Suppressor macrophage treated with lipopolysaccharide for 1 hour (primary cell): Measurements from ENCODE around the gene LMTK3.

Experiments used
- DNase-seq, 3 donors: peaks; one replicate each; pipeline ENCODE4 v3.0.0-alpha.2; 2020 to 2022

The LMTK3 gene, protein sequence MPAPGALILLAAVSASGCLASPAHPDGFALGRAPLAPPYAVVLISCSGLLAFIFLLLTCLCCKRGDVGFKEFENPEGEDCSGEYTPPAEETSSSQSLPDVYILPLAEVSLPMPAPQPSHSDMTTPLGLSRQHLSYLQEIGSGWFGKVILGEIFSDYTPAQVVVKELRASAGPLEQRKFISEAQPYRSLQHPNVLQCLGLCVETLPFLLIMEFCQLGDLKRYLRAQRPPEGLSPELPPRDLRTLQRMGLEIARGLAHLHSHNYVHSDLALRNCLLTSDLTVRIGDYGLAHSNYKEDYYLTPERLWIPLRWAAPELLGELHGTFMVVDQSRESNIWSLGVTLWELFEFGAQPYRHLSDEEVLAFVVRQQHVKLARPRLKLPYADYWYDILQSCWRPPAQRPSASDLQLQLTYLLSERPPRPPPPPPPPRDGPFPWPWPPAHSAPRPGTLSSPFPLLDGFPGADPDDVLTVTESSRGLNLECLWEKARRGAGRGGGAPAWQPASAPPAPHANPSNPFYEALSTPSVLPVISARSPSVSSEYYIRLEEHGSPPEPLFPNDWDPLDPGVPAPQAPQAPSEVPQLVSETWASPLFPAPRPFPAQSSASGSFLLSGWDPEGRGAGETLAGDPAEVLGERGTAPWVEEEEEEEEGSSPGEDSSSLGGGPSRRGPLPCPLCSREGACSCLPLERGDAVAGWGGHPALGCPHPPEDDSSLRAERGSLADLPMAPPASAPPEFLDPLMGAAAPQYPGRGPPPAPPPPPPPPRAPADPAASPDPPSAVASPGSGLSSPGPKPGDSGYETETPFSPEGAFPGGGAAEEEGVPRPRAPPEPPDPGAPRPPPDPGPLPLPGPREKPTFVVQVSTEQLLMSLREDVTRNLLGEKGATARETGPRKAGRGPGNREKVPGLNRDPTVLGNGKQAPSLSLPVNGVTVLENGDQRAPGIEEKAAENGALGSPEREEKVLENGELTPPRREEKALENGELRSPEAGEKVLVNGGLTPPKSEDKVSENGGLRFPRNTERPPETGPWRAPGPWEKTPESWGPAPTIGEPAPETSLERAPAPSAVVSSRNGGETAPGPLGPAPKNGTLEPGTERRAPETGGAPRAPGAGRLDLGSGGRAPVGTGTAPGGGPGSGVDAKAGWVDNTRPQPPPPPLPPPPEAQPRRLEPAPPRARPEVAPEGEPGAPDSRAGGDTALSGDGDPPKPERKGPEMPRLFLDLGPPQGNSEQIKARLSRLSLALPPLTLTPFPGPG (N-terminal part only)

DNA sequence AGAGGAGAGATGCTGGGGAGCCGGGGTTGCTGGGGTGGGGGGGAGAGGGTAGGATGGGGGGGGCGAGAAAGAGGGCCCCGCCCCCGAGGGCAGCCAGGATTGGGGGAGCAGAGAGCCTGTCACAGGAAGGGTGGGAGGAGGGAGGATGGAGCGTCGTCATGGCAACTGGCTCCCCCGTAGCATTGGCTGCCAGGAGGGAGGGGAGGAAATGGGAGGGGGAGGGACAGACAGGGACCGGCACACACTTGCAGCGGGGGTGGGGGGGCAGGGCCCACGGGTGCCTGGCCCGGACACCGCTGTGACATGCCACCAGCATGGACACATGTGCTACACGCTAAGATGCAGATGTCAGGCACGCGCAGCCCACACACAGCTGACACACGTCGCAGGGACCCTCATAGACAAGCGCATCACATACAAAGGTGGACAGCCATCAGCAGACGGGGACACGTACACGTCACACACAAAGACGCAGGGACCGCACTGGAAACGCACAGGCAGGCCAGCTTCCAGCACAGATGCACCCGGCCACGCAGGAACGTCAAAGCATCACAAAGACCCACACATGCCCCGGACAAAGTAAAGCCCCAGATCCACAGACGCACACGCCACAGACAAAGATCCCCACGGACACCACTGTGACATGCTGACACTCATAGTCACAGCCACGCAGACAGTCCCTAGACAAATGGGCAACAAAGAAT is at the start of gene LMTK3:
Gene LMTK3, minus strand, starts transcription at position 36 of the 704 bp plus-strand sequence. CDS start 259 bp downstream, outside the sequence.
- no peak for DNase-seq

DNA sequence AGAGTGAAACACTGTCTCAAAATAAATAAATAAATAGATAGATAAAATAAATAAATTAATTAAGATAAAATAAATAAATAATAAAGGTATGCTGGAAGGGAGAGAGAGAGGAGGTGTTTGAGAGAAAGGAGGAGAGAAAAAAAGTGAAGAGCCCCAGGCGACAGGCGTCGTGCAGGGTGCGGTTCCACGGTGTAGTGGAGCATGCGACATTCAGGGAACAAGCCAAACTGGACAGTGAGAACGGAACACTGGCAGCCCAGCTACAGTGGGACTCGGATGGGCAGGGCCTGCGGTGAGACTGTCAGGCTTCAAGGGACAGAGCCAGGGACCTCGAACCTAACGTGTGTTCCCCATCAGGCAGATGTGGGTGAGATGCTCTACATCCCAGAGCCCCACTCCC is 49.8 kb upstream of the LMTK3 start:
- DNase-seq = no peak

DNA sequence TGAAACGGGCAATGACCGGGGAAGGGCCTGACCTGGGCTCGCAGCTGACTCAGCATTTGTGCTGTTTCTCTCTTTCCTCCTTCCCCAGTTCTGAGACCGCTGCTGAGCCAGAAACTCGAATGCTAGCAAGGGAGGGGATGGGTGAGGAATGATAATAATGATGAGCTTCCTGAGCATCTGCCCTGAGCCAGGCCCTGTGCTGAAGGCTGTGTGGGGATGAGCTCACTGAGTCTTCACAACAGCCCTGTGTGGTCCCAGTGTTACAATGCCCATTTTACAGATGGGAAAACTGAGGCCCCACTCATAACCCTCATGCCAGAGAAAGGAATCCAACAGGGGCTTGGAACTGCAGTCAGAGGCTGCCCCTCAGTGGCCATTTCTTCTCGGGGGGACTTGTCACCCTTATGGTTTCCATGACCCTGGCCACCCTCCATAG is 48.5 kb upstream of the LMTK3 start:
- DNase-seq = no peak

DNA sequence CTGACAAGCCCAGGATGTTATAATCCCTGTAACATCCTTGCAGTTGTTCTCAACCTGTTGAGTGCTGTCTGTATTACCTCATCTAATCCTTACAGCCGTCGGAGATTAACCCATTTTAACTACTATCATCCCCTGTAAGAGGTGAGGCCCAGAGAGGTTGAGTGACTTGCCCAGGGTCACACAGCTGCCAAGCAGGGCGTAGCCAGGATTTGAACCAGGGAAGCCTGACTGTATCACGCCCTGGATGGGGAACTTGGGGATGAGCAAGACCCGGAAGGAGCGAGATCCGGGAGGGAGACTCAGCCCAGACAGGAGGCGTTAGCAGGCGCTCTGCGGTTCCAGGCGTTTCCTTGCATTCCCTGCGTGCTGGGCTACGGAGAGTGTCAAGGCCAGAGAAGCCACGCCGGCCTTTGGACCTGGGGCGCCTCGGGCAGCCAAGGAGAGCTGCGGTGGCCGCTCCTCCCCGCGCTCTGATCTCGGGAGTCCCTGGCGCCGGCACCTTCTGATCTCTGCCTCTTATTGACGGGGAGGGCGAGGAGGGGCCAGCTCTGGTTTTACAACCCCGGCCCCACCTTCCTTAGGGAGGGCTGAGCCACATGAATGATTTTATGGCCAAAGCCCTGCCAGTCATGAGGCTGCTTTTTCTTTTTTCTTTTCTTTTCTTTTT is 46.5 kb upstream of the LMTK3 start:
- peak; percentile 71 to 75 (median 73) for DNase-seq

DNA sequence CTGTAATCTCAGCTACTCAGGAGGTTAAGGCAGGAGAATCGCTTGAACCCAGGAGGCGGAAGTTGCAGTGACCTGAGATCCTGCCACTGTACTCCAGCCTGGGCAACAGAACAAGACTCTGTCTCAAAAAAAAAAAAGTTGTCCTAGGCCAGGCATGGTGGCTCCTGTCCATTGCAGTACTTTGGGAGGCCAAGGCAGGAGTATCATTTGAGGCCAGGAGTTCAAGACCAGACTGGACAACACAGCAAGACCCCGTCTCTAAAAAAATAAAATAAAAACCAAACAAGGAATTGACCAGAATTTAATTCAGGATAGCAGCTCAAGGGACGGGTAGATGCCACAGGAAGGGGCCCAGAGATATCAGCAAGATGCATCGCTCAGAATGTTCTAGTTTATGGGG is 45.2 kb upstream of the LMTK3 start:
- DNase-seq = no peak

DNA sequence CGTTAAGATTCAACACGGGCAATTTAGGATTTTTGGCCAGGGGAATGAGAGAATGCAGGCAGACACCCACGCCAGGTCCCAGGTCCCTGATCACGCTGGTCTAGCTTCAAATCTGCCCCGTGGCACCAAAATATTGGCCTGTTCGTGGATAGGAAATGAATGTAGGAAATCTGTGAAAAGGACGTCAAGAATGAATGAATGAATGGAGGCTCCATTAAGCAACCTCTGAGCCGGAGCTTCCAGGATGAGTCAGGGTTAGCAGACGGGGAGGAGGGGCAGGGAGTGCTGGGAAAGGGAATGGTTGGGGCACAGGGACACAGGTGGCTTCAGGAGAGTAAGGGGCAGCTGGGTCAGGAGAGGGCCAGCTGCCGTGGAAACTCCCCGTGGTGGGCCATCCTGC is 44.5 kb upstream of the LMTK3 start:
- DNase-seq = peak in 1 of 3 donors; percentile 22

DNA sequence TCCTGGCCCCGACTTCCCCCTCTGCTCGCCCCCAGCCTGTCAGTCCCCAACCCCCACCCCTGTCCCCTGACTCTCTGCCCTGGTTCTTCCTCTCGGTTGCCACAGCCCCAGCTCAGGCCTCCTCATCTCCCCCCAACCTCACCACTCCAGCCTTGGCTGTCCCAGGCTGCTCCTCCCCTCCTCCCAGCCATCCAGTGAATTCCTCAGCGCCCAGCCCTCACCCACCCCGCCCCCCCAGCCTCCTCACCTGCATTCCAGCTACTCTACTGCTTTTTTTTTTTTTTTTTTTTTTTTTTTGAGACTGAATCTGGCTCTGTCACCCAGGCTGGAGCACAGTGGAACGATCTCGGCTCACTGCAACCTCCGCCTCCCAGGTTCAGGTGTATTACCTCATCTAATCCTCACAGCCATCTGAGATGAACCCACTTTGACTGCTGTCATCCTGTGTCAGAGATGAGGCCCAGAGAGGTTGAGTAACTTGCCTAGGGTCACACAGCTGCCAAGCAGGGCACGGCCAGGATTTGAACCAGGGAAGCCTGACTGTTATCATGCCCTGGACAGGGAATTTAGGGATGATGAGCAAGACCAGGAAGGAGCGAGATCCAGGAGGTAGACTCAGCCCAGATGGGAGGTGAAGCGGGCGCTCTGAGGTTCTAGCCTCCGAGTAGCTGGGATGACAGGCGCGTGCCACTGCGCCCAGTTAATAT is 42.9 kb upstream of the LMTK3 start:
- DNase-seq = no peak

DNA sequence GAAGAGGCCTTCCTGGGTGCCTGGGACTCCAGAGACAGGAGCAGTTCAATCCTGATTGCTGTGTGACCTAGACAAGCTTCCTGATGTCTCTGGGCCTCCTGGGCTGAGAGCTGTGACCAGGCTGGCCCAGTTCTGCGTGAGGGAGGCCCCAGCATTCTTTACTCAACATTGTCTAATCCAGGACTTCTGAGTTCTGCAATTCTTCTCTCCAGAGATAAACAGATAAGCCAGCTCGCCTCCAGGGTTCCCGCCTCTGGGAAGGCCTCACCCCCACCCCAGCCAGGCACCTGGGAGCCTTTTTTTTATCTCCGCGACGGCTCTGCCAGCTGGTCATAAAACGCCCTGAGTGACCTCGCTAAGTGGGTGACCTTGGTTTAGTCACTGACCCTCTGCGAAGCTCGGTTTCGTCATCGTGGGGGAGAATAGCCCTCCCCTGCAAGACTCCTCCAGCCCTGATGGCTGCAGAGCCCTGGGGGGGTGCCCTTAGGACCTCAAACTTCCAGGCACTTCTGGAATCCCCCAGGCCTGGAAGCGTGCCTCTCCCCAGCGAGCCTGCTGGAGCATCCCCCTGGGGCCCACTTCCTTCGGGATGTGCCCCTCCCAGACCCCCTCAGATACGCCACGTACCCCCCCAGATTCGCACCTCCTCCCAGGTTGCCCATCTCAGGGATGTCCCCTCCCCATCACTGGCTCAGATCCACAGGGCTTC is 42.2 kb upstream of the LMTK3 start:
- DNase-seq = peak; percentile 33 to 44 (median 38)

DNA sequence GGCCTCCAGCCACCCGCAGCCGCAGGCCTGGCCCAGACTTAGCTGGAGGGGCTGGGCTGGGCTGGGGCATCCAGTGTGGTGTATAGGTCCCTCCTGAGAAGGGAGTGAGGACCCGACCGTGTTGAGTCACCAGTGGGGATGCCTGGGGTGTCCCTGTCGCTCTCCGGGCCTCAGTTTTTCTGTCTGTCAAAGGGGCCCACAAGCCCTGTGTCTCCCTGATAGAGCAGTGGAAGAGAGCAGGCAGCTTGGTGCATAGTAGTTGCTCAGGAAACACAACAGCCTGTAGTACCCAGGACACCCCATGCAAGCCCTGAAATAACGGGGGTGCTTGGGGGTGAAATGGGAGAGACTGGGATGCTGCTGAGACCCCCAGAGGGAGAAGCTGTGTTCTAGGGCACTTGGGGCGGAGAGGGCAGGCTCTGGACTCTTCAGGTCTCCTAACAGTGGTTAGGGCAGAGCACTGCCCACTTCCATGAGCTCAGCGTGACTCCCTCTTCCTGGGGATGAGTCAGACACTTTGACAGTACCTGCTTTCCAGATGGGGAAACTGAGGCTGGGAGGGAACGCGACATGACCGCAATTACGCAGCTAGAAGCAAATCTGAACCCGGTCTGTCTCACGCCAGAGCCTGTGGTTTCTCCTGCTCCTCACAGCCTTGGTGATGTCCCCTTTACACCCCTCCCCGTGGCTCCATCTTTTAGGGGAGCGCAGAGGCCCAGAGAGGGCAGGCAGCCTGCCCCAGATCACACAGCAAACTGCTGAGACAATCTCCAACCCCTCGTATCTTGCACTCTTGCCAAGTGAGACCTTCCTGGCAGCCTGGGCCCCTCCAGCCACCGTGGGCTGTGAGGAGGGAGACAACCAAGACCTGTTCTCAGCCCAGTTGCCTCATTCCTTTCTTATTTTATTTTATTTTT is 41.0 kb upstream of the LMTK3 start:
- no peak for DNase-seq

DNA sequence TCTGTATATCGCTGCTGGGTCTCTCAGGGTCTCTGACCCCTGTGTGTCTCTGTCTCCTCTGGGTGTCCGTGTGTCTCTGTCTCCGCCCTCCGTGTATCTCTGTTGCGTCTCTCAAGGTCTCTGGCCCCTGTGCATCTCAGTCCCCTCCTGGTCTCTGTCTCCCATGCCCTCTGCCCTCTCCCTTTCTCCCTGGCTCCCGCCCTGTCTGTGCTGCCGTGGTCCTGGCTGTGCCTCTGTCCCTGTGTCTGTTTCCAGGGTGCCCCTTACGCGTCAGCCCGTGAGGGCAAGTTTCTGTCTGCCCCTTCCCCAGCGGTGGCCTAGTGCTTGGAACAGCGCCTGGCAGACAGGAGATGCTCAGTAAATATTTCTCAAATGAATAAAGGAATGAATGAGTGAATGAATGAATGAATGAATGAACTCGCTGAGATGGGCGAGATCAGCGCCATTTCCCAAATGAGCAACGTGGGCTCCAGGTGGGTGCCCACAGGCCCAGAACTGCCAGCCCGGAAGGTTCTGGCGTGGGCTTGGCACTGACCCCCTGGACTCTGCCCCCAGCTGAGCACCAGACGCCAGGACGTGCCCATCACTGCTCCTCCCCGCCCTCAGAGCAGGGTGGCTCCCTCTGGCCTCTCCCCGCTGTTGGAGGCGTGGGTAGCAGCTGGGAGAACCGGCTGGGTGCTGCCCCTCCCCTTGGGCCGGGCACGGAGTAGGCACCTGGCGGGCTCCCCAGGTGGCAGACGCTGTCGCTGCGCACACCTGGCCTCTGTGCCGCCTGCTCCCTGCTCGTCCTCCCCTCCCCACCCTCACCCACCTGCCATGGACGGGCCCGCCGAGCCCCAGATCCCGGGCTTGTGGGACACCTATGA is 40.0 kb upstream of the LMTK3 start, which contains the start of gene SULT2B1:
Gene SULT2B1, plus strand, starts transcription at position 736 of the 866 bp plus-strand sequence. Its CDS starts 81 bp downstream, at position 817.
- no peak for DNase-seq

DNA sequence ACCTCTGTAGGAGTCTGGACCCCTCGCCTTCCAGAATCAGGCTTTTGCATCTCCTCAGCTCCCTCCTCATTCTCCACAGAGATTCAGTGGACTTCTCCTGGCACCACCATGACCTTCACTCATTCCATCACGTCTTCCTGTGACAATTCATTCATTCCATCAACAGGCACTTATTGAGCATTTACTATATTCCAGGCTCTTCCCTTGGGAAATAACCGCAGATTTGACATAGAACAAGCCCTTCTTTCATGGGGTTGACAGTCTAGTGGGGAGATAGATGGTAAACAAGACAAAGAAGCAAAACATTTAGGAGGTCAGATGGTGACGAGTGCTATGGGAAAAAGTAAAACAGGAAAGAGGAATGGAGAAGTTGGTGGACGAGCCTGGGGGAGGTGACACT is 37.7 kb upstream of the LMTK3 start:
- DNase-seq = no peak

DNA sequence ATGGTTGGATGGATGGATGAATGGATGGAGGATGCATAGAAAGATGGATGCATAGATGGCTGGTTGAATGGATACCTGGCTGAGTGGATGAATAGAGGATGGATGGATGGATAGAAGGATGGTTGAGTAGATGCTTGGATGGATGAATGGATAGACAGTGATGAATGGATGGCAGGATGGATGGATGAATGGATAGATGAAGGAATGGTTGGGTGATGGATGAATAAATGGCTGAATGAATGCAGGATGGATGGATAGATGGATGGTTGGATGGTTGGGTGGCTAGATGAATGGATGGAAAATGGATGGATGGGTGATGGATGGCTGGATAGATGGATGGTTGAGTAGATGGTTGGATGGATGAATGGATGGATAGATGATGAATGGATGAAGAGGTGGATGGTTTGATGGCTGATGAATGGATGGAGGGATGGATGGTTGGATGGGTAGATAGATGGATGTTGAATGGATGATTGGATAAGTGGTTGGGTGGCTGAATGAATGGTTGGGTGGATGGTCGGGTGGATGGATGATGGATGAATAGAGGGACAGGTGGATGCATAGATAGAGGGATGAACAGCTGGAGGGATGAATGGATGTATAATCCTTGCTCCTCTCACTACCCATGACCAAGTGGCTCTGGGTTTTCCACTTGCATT is 36.7 kb upstream of the LMTK3 start:
- no peak for DNase-seq

DNA sequence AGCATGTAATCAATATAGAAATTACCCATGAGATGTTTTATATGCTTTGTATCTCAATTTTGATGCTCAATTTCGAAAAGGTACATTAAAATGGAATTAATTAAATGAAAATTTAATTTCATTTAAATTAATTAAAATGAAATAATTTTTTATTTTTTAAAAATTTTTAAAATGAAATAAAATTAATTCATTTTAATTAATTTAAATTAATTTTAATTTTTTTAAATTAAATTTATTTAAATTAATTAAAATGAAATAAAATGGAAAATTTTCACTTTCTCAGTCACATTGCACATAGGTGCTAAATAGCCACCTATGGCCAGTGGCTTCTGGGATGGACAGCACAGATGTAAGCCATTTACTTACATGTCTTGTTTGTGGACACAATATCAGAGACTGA is 36.1 kb upstream of the LMTK3 start:
- no peak for DNase-seq

DNA sequence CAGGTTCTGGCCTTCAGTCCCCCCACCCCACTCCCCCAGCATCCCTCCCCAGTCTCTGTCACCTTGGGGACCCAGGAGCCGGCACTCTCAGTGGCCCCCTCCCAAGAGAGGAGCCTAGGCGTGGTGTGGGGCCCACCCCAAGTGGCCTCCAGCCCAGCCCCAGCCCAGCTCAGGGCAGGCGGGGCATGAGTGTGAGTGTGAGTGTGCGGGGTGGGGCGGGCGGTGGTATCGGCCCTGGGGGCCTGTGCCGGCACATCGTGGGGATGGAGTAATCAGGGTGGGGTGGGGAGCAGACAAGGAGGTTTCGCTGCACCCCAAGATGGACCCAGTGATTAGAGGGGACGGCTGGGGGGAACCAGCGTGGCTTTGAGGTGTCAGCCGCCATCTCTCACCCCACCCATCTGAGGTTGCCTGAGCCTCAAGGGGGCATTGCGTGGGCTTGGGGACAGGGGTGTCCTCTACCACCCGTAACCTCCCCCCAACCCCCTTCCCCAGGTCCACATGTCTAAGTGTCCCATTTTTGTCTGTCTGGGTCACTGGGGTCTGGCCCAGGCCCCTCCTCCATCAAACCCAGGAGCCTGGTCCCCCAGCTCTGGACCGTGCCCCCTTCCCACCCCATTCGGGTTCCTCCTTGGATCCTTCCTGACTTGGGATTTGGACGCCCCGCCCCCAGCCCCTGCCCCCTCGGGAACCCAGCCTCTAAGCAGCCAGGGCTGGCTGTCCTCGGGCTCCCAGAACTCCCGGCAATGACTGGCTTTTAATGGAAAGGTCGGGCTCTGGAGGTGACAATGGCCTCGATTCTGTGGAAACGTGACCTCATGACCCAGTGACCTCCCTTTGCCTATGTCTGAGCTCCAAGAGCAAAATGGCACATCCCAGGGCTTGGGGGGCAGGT is 33.5 kb upstream of the LMTK3 start:
- no peak for DNase-seq

DNA sequence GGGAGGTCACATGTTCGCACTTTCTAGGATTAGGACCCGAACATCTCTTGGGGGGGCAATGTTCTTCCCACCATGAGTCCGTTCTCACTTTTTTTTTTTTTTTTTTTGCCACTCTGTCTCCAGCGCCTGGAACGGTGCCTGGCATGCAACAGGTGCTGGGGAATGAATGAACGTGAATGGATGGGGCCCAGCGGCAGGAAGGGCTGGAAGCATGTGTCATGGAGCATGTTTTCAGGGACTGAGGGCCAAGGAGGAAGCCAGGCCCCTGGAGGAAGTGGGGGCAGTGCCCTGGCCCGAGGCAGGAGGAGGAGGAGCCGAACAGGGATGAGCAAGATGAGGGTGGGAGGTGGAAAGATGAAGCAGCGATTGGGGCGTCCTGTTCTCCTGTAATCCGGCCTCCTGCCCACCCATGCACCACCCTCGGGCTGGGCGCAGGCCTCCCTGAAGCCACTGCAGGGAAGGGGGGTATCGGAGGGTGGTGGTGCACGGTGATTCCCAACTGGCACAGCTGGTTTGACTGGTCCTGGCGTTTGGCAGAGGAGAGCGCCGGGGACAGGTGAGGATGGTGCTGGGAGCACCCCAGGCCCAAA is 31.6 kb upstream of the LMTK3 start:
- DNase-seq = peak; percentile 68 to 83 (median 73)

DNA sequence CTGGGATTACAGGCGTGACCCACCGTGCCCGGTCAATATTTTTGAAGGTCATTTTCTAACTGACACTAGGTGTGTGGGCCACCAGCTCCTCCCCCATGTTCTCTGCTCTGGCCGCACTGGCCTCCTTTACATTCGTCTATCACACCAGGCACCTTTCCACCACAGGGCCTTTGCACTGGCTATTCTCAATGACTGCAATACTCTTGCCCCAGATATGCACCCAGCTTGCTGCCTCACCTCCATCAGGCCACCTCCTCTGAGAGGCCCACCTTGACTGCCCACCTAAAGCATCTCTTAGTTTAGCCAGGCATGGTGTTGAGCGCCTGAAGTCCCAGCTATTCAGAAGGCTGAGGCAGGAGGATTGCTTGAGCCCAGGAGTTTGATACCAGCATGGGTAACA is 30.2 kb upstream of the LMTK3 start:
- DNase-seq = no peak
